ENCODE measurements around the gene ZNF775.

Gene ZNF775

DNA sequence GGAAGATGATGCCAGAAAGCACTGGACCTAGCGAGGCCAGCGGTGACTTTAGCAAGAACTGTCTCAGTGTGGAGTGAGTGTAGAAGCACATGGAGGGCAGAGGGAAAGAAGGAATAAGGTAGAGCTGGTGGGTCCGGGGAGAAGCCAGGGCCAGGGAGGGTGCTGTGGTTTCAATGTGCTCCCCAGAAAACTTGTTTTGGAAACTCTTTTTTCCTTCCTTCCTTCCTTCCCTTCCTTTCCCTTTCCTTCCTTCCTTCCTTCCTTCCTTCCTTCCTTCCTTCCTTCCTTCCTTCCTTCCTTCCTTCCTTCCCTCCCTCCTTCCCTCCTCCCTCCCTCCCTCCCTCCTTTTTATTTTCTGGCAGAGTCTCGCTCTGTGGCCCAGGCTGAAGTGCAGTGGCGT, 32.2 kb upstream of the ZNF775 start:
- DNase-seq: no peak

DNA sequence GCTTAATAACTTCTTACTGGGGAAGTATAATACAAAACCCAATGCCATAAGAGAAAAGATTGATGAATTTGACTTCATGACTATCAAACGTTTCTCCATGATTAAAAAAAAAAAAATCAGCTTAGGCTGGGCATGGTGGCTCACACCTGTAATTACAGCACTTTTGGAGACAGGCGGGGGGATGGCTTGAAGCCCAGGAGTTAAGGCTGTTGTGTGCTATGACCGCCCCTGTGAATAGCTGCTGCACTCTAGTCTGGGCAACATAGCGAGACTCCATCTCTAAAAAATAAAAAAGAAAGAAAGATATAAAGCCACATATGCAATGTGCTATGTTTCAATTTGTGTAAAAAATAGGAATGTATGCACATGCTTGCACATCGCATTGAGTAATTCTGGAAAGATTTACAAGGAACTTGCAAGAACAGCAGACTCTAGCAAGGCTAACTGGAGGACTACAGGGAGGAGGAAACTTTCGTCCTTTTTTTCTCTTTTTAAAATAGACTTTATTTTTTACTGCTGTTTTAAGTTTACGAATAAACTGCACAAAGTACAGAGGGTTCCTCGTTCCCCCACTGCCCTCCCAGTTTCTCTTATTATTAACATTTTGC, 27.4 kb upstream of the ZNF775 start:
- no peak for DNase-seq

DNA sequence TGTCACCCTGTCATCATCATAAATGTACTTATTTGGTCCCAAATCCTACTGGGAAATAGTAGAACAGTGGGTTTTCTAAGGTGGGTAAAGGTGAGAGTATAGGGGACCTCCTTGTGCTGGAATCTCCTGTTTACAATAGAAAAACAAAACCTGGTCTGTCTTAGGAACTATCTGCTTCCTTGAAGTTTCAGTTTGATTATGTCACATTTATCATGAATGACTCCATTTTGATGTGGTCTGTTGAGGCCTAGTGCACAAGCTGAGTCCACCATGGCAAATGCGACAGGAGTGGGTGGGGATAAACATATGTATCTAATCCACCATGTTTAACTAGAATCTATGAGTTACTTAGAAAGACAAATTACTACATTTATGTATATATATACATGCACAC, 23.5 kb upstream of the ZNF775 start:
- DNase-seq: no peak

DNA sequence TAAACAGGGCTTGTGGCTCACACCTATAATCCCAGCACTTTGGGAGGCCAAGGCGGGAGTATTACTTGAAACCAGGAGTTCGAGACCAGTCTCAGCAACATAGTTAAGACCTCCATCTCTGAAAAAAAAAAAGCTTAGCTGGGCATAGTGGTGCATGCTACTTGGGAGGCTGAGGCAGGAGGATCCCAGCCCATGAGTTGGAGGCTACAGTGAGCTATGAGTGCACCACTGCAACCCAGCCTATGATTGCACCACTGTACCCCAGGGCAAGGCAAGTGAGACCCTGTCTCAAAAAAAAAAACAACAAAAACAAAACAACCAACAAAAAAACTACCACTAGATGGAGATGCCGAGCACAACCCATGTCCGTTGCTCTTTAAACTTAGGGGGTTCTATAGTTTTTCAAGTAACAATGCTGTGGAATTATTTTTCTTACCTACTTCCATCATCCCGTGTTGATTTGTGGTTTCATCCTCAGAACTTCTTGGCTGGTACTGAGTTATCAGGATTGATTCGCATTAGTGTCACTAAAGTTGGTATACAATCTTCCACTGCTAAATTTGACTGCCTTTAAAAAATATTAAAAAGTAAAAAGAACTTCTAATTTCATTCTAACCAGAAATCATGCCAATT, 22.7 kb upstream of the ZNF775 start:
- peak; percentile 25 for DNase-seq

DNA sequence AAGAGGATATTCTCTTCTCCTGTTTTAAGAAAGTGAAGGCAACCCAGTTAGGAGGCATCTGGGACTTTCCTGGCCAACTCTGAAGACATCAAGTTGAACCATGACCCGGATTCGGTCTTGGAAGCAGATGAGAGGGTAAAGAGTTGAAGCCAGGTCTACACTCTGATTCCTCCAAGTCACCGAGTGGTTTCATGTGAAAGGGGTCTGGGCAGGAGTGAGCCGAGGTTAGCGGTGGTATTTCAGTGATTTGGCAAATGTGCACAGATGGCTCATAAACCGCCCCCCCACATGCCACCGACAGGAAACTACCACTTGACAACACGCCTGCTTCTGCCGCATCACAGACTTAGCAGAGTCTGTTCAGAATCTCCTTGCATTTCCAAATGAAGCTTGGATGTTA, 21.9 kb upstream of the ZNF775 start:
- no peak for DNase-seq

DNA sequence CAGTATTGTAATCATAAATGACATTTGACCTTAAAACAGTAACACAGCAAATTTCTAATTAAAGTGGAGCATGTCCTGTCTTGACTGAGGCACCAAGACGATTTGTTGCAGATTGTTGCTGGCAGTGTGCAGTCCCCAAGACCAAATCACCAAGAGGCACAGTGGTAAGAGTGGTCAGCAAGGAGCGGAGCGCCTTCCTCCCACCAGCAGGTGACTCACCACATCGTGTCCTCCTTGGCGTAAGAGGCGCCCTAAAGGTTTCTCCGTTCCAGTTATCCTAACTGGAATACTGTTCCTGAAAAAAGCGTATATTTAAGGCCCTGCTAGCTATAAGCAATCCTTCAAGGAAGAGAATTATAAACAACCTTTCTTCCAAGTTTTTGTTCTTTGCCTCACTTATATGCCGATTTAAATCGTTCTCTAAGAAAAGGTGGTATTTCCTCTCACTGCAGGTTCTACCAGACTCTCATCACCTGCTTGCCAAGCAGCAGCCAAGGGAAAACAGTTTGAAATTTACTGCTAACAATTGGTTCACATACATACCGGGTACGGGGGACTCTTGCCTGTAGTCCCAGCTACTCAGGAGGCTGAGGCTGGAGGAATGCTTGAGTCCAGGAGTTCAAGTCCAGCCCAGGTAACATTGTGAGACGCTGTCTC, 21.2 kb upstream of the ZNF775 start:
- DNase-seq: no peak

DNA sequence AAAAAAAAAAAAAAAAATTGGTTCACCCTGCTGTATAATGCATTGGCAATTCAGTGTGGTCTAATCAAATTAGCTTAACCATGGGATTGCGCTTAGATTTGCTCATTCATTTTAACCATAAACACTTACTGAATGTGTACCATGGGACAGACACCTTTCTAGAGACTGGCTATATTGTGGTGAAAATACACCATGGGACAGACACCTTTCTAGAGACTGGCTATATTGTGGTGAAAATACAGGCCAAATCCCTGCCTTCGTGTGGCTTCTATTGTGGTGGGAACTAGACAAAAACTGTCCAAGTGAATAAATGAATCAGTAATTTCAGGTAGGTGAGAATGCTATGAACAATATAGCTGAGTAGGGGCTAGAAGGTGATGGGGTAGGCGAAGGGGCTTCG, 20.7 kb upstream of the ZNF775 start:
- no peak for DNase-seq

DNA sequence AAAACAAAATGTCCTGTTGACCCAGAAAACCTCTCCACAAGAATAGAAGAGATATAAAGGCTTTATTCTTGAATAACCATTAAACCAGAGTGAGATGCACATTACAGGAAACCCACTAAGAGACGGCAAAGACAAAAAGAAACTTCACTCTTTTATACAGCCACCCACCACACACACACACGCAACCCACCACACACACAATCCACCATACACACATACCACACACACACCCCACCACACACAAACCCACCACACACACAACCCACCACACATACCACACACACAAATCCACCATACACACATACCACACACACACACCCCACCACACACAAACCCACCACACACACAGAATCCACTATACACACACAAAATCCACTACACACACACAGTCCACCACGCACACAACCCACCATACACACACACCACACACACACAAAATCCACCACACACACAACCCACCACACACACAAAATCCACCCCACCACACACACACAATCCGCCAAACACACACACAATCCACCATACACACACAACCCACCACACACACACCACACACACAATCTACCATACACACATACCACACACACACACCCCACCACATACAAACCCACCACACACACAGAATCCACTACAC, 20.0 kb upstream of the ZNF775 start:
- DNase-seq: no peak

DNA sequence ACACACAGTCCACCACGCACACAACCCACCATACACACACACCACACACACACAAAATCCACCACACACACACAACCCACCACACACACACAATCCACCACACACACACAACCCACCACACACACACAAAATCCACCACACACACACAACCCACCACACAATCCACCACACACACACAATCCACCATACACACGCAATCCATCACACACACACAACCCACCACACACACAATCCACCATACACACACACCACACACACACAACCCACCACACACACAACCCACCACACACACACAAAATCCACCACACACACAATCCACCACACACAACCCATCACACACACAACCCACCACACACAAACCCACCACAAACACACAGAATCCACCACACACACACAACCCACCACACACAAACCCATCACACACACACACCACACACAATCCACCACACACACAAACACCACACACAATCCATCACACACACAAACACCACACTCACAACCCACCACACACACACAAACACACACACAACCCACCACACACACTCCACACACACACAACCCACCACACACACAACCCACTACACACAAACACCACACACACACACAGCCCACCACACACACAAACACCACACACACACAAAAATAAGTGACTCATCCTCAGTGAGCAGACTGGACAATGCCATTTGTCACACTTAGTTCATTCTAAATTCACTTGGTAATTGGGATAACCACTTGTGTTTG, 19.3 kb upstream of the ZNF775 start:
- DNase-seq: no peak

DNA sequence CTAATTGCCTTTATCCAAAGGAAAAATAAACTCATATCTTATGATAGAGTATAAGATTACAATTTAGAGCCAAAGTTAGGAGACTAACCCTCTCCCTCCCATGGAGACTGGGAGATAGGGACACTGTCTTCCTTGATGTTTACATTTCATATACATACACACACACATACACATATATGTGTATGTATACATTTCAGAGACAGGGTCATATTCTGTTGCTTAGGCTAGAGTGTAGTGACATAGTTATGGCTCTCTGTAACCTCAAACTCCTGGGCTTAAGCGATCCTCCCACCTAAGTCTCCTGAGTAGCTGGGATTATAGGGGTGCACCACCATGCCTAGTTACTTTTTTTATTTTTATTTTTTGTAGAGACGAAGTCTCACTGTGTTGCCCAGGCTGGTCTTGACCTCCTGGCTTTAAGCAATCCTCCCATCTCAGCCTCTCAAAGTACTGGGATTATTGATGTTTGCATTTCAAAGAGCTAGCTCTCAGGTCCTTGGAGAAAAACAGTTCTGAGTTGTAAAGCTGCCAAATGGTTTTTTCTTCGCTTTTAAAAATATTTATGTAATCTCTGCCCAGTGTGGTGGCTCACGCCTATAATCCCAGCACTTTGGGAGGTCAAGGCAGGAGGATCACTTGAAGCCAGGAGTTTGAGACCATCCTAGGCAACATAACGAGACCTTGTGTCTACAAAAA, 18.6 kb upstream of the ZNF775 start:
- no peak for DNase-seq

DNA sequence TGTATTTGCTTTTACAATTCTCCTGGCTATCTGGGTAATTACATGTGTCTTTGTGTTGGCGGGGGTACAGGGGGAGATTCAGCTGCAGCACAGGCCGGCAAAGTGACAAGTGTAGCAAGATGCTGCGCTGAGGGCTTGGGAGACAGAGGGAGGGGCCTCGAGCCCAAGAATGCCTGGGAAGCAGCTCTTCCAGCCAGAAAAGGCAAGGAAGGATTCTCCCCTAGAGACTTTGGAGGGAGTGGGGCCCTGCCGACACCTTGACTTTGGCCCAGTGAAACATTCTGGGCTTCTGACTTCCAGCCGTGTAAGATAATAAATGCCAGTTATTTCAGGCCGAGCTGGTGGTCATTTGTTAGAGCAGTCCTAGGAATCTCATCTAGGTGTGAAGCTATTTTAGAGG, 17.7 kb upstream of the ZNF775 start:
- no peak for DNase-seq

DNA sequence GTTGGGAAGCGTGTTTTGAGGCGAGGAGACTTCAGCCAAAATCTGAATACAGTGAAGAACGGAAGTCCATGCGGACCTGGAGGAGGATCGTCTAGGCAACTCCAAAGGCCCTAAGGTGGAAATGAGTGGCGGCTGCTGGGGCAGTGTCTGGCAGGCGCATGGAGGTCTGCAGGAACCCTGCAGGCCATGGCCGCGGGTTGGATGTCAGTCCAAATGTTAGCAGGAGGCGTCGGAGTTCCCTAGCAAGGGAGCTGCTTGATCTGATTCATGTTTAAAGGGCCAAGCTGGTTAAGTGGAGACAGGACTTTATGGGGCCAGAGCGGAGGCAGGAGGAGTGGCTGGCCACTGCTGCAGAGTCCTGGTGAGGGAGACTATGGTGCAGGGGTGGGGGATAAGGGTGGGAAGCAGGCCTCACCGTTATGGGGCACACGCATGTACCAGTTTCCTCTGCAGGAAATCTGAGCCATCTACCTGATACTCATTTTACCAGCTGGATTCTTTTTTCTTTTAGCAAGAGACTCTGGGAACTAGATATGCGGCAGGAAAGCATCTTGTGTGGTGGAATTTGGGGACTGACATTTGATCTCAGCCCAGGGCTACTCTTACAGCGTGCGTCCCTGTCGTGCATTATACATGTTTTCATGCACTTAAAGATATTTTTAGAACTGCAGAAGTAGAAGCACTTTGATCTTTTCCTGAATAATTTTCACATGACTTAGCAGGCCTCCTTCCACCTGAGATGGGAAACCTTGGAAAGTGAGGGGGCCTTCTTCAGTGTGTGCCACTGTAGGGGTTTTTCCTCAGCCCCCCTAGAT, 17.1 kb upstream of the ZNF775 start:
- no peak for DNase-seq

DNA sequence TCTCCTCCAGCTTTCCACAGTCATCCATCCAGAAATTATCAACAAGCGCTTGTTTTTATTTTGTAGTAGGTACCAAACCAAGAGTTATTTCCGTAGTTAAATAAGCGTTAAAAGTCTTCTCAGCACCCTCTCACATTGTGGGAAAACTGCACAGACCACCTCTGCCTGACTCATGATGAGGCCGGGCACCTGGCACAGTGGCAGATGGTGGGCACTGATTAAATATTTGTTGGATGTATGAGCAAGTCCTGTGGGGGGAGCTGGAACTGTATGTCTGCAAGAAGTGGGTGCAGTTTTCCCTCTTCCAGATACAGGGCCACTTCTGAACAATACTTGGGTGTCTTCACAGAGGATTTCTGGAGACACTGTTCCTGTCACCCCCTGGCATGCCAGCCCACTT, 15.8 kb upstream of the ZNF775 start:
- DNase-seq: no peak

DNA sequence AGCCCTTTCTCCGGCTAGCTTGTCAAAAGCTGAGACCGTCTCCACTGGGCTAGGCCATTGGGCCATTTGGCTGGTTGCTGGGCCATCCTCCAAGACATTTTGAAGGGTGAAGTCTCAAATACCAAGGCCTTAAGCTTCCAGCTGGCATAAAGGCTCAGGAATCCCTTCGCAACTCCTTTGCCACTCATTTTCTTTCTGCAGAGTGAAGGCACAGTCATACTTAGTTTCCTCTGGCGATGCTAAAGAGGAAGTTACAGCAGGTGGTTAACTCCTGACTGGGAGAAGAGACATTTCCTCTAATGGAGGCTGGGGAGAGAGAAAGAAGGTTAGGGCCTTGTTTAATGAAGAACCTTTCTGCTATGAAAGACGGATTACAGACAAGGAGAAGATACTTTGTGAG, 15.3 kb upstream of the ZNF775 start:
- no peak for DNase-seq

DNA sequence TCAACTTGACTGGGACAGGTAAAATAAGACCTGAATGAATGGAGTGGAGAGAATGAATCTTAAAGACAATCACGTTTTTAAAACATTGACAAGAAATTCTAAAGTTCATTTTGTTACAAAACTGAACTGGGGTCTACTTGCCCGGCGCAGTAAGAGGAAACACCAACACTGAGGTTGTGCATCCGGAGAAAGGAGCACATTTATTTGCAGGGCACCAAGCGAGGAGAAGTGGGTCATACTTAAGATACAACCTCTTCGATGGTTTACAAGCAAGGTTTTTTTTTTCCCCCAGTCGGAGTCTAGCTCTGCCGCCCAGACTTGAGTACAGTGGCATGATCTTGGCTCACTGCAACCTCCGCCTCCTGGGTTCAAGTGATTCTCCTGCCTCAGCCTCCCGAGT, 13.9 kb upstream of the ZNF775 start:
- DNase-seq: no peak

DNA sequence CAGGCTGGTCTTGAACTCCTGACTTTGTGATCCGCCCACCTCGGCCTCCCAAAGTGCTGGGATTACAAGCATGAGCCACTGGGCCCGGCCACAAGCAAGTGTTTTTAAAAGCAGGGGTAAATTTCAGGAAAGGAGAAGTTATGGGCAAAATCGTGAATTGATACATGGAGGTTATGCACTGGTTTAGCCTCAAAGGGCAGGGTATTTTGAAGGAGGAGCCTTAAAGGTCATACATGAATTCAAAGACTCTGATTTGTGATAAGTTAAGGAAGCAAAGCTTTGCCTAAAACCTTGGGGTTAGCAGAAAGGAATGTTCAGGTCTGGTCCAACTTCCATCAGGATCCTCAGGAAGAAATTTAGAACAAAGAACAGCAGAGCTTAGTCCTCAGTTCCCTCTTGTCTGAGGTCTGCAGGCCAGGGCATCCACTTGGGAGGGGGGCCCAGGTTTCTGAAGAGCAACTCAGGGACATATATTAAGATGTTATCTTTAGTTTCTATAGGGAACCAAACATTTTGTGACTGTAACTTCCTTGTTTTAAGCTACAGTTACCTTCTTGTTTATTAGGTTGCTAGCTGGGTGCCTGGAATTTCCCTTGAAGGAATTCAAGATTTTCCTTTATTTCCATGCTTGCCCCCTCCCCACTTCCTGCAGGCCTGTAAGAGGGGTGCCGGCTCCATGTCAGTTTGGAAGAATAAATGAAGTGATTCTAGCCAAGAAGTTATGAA, 13.3 kb upstream of the ZNF775 start:
- DNase-seq: no peak

DNA sequence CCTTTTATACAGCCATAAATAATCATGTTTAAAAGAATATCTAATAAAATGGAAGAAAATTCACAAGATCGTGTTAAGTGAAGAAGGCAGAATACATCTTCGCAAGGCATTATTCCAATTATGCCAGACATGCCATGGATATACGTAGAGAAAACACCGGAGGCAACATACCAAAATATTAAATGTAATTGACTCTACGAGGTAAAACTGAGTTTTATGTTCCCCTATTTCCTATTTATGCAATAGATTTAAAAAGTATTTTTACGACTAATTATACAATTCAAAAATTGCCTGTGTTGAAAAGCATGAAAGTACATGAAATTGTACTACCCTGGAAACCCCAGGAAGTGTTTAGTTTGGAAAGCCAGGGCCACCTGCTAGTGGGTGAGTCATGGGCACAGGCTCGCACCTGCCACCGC, 11.4 kb upstream of the ZNF775 start:
- DNase-seq: no peak

DNA sequence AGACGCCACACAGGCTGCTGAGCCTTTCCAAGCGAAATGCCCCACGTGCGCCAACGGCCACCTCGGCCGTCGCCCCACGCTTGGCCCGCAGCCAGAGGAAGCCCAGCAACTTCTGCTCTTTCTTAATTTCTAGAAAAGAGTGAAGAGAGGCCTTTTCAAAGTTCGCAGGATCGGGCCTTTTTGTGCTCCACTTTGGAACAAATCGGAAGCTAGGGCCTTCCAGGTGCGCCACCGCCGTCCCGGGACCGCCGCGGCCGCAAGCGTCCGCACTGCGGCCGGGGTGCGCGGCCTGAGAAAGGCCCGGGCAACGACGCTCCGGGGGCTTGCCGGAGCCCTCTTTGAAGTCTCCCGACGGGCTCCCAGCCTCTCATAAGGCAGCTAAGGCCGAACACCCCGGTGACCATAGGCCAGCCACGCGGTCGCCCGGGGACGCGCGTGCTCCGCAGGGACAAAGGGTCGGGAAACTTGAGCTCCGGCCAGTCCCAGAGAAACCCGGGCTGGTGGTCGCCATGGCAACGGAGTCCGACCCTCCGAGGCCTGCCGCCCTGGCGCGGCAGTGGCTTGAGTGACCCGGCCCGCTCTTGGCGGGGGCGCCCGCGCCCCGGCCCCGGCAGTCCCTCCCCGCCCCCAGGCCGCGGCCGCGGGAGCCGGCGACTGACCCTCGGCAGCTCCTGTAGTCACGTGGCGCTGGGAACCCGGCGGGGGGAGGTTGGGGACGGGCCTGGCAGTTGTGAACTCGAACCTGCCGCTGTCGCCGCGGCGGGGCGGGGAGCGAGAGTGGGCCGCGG, 10.8 kb upstream of the ZNF775 start, which contains the start of gene REPIN1:
Gene REPIN1 (plus strand): TSS at position 727 of the 788 bp plus-strand sequence. CDS start 890 bp downstream, outside the sequence.
- DNase-seq: peak; percentile 81

DNA sequence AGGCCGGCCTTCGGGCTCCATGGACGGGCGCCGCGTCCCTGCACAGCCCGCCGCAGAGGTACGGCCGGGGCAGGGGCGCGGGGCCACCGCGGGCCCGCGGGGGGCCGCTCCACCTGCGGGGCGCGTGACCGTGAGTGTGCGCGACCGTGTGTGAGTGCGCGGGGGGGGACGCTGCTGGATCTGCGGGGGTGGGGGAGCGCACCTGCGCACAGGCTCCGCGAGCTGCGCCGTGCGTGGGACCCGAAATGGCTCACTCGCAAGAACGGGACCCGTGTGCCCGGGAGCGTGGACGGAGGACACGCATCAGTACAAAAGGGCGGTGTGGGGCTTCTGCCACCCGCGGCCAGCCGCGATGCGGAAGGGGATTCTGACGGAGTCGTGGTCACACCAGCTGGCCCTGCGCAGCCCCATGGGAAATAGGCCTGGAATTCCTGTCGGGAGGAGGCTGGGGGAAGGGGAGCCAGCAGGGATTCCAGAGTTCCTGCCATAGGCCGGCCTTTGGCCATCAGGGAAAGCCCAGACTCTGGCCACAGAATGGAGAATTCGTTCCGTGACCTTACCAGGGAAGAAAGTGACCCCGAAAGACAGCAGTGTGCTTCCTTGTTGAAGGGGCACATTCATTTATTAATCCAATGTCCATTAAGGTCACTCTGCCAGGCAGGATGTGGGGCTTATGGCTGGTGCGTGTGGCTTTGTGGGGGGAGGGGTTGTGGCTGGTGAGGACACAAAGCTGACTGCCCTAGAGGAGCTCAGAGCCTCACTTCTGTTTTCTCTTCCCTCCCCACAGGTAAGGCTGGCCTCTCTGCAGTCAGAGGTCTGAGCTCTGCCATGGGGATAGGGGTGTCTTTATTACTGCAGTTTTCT, 10.0 kb upstream of the ZNF775 start:
- peak; percentile 64 for DNase-seq
